HG03196 (cell line): ENCODE results near the gene HIP1R.
"Not testable (repeated sequence)": the region's sequence is repeated elsewhere in the genome, so short reads cannot be mapped to it uniquely, and the experiment has no call there.

Experiments used
- ATAC-seq: cut with Tn5 transposase; IDR thresholded peaks from one replicate; pipeline ENCODE4 v1.9.1; 2021; ENCODE audit not compliant: unreplicated experiment

Gene HIP1R

DNA sequence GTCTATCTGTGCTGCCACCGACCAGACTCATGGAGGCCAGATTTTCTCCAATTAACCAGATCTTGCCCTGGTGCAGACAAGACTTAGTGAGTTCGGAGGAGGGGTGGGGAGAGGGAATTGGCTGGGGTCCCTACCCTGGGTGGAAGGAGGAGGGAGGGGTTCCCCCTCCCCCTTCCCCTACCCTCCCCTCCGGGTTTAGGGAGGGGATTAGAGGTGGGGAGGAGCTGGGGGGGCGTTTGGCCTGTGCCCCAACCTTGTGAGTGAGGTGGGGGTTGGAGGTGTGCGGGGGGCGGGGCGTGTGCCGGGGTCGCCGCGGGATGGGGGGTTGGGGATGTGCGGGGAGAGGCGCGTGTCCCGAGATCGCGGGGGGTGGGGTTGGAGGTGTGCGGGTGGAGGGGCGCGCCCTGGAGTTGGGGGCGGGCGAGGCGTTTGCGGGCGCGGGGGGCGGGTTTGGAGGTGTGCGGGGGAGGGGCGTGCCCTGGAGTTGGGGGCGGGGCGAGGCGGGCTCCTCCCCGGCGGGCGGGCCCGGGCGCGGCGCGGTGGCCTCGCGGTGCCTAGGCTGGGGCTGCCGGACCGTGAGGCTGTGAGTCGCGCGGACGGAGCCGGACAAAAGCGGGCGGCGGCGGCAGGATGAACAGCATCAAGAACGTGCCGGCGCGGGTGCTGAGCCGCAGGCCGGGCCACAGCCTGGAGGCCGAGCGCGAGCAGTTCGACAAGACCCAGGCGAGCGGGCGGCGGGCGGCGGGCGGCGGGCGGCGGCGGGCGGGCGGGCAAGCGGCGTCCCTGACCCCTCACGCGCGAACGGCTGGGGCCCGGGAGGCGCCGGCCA lies at the start of gene HIP1R:
Gene HIP1R, plus strand, starts transcription at position 537 of the 829 bp plus-strand sequence. Its CDS starts 94 bp downstream, at position 631.
- no peak for ATAC-seq

- no peak for ATAC-seq
Measured at GRCh38 chr12:122785503-122785902, 49.8 kb upstream of the HIP1R start.

- no peak for ATAC-seq
Measured at GRCh38 chr12:122788387-122788786, 46.9 kb upstream of the HIP1R start.

- ATAC-seq: no peak
Measured at GRCh38 chr12:122789637-122790036, 45.6 kb upstream of the HIP1R start.

- no peak for ATAC-seq
Measured at GRCh38 chr12:122790393-122791075, 44.7 kb upstream of the HIP1R start.

- no peak for ATAC-seq
Measured at GRCh38 chr12:122793685-122794106, 41.6 kb upstream of the HIP1R start.

DNA sequence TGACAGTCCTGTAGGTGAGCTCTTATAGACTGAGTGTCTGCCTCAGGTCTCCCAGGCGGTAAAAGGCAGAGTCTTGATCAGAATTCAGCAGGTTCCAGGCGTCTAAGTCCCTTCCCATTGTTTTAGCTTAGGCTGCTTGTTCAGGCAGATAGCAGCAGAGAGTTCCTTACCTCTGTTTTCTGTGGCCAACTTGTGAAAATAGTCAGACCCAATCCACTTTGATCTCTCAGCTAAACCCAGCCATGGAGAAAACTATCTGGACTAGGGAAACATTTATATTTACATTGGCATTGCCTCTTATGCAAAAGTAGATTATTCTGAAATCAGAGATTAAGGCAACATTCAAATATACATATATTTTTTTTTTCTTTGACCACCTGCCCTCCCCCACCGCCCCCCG lies 39.5 kb upstream of the HIP1R start:
- ATAC-seq: no peak

DNA sequence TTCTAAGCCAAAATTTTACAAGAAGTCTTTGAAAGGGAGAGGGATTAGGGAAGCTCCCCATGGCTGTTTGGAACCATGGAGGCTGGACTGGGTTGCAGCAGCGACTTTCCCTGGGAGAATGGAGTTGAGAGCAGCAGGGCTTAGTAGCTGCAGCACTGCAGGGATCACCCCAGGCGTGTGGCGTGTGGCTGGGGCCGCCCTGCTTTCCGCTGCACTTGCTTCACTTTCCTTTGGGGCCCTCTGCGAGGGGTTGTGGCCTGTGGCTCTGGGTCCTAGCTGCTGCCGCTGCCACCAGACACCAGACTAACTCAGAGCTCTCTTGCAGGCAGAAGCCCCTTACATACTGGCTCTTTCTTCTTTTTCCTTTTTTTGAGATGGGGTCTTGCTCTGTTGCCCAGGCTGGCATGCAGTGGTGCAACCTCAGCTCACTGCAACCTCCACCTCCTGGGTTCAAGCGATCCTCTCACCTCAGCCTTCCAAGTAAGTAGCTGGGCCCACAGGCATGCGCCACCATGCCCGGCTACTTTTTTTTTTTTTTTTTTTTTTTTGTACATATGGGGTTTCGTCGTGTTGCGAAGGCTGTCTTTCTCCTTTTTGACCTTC lies 35.5 kb upstream of the HIP1R start:
- no peak for ATAC-seq

DNA sequence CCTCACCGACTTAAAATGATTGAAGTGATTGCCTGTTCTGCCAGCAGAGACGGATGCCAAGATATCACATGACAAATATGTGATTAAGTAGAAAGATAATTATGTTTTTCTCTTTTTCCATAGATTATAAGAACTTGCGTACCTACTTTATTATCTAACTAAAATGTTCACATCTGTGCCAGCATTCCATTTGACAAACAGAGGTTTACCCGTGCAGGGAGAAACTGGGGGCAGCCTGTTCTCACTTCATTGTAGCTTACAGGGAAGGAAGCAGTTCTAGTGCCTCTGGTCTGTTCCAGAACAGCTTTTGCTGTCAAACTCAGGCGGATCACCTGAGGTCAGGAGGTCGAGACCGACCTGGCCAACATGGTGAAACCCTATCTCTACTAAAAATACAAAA lies 31.3 kb upstream of the HIP1R start:
- ATAC-seq: no peak

DNA sequence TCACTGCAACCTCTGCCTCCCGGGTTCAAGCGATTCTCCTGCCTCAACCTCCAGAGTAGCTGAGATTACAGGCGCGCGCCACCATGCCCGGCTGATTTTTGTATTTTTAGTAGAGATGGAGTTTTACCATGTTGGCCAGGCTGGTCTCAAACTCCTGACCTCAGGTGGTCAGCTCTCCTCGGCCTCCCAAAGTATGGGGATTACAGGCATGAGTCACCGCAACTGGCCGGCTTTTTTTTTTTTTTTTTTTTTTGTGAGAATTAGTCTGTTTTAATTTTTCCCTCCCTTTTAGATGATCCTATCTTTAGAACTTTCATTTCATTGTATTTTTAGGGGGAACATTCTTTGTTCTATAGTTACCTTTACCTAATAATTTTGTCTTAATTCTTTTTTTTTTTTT lies 30.3 kb upstream of the HIP1R start:
- ATAC-seq: not testable (repeated sequence)

DNA sequence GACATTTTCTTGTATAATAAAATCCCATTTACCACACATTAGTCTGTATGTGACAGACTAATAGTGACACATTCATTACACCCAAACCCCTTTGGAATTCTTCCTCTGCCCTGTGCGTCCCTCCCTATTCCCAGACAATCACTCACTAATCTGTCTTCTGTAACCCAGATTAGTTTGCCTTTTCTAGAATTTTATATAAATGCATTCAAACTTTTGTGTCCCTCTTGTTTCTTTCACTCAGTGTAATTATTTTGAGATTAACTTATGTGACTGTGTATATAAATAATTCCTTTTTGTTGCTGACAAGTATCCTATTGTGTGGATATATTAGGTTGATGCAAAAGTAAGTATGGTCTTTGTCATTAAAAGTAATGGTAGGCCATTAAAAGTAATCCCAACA lies 27.6 kb upstream of the HIP1R start:
- ATAC-seq: no peak

DNA sequence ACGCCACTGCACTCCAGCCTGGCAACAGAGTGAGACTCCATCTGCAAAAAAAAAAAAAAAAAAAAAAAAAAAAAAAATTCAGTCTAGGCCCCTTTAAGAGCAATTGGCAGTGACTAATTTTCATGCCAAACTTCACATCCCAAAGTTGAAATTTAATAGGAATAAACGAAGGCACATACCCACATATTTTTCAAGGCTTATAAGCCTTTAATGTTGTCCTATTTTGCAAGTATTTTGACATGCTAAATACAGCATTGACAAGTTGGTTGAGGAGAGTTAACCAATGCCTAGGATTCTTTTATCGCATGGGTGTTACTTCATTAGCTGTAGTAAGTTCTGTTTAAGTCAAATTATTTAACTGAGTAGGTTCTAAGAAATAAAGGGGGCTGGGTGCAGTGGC lies 23.5 kb upstream of the HIP1R start:
- no peak for ATAC-seq

DNA sequence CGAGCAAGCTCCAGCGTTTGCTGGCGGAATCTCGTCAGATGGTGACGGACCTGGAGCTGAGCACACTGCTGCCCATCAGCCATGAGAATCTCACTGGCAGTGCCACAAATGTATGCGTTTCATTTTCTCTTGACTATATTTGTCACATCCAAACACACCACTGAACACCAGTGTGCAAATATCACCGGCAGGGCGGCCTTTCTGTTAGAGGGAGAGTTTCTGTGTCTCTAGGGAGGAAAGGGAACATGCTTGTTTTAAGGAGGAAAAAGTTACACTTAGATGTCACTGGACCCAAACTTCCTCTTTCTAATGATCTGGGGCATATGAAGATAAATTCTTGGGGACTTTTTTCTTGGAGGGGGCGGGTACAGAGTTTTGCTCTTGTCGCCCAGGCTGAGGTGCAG lies 21.9 kb upstream of the HIP1R start:
- no peak for ATAC-seq

DNA sequence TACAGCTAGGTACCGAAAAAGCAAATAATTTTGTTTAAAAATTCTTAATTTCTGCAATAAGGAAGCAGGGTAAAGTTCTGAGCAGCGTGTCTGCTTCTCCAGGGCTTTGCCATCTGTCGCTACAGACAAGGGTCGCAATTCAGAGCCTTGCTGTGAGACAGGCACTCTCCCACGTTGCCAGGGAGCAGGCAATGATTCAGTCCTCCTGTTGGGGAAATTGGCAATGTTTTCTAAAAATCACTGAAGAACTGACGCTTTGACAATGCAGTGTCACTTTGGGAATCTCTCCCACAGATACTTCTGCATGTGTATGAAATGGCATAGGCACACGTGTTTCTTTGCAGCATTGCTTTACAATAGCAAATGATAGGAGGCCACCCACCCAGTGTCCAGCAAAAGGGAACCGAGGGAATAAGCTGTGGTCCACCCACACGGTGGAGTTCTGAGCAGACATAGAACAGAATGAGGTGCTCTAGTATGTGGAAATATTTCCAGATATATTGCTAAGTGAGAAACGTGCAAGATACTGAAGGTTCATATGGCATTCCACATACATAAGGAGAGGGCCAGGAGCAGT lies 16.0 kb upstream of the HIP1R start:
- no peak for ATAC-seq

DNA sequence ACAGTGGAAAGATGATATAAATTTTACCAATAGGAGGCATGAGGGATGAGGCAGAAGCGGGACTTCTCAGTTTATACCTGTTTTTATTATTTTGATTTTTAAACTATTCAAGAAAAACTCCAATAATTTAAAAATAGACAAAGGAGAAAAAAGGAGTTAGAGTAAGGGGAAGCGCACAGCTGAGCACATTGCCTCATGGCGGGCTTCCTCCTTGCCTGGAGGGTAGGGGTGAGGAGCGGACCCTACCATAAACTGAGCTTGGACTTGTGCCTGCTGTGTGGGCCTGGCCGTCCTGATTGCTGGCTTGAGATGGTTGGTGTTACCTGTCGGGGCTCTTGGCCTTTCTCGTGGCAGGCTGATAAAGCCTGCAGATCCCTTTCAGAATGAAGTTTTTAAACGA lies 15.1 kb upstream of the HIP1R start:
- no peak for ATAC-seq

DNA sequence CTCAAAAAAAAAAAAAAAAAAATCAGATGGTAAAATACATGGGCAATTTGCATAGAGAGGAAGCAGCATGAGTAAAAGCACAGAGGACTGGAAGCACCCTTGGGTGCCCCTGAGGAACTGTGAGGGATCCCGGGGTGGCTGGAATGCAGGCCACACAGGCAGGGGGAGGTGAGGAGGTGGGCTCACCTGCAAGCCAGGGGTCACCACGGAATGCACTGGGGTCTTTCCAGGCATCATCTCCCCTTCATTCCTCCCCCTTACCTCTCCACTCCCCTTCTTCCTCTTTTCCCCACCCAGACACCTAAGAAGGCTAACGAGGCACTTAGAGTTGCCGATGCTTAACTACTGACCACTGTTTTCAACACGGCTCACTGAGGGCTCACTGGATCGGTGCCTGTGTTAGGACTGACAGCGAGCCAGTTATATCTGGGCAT lies 14.4 kb upstream of the HIP1R start:
- ATAC-seq: no peak

GRCh38 chr12:122823429-122823828 lies 11.8 kb upstream of the HIP1R start:
- no peak for ATAC-seq

DNA sequence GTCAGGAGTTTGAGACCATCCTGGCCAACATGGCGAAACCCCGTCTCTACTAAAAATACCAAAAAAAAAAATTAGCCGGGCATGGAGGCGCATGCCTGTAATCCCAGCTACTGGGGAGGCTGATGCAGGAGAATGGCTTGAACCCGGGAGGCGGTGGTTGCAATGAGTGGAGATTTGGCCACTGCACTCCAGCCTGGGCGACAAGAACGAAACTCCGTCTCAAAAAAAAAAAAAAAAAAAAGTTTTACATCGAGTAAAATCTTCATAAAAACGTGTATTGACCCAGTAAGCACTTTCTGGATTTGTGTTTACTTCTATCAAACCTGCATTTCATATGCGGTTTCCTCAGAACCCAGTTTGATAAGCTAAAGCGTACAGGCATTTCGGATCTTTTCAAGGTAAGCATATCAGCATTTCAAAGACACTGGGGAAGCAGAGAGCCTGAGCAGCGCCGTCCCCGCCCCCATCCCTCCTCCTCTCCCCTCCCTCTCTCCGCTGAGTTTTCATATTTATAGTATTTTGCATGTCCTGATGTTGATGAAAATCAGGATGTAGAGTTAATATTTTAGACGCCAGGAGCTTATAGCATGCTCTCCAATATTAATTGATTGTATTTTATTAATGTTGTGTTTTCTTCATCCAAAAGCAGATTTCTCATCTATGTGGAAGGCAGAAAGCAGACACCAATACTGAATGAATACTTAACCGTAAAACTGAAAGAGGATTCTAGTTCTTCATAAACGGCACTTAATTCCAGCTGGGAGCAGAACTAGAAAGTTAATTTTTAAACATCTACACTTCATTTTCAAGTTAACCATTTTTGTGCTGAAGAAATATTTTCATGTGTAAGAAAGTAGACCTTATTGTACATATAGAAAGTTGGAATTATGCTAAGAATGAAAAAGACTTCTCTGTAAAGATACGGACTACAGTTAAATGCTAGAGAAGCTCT lies 9.2 kb upstream of the HIP1R start:
- no peak for ATAC-seq

DNA sequence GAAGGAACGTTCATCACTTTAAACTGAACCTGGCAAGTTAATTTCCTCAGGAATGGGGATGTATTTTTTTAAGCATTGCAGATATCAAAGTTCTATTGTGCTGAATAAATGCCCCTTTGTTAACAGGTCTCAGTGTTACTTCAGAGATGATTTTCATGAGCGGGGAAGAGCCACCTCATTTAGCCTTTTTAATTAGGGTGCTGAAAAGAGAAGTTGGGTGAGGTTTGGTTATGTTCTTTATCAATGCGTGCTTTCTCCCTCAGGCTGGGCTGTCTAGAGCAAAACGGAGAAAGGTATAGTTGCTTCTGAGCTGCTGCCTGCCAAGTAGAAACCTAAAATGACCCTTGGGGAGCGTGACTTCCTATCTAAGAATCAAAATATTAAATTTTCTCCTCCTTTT lies 8.0 kb upstream of the HIP1R start:
- ATAC-seq: no peak

DNA sequence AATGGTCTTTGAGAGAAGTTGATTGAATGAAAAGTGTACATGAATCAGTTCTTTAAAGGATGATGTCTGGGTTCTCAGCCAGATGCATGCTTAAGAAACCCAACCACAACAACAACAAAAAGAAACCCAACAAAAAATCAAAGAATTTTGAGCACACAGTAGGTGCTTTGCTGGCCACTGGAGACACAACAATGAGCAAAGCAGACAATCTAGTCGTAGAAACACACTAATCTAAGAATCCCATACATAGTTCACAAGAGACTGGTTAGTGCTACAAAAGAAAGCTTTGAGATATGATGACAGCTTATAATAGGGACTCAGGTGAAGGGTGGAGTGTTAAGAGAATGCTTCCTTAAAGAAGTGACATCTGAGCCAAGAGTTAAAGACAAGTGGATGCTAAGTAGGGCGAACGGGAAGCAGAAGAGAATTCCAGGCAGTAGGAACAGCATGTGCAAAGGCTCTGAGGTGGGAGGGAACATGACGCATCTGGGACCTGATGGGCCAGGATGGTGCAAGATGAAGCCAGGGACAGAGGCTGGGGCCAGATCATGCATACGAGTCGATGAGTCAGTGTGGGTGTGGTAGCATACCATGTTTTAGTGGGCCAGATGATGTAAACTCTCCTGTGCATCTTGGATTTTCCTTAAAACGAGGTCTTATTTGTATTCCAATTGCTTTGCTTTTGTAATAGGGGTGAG lies 4.6 kb upstream of the HIP1R start:
- ATAC-seq: no peak
